Endothelial cell of umbilical vein (primary cell): ENCODE measurements around the gene DUSP8. TPM values are rescaled to one million over a fixed set of nuclear protein-coding genes. Genes with fewer than 3 reads are reported as not detected.
"Not testable (repeated sequence)": the region's sequence is repeated elsewhere in the genome, so short reads cannot be mapped to it uniquely, and the experiment has no call there.

Source experiments
- BruUV-seq: library from RNA; stranded (reverse); fragments of 400-500 nt; replicated peaks from 2 replicates; lab custom pipeline; 2021; lab: Mats Ljungman, UMichigan
- CTCF ChIA-PET: fragments of 300-600, 350-600 bp; sonication (Branson Sonifier 250); formaldehyde crosslinking; loops from one replicate; lab custom pipeline; 2021; ENCODE audit warnings: antibody characterized with exemption, inconsistent platforms; lab: Charles Lee
- POLR2A ChIA-PET: fragments of 300-600, 350-600 bp; sonication (Branson Sonifier 250); formaldehyde crosslinking; loops from one replicate; lab custom pipeline; 2021; ENCODE audit warnings: antibody characterized with exemption, inconsistent platforms; lab: Charles Lee
- DNase-seq: peaks from one replicate; pipeline ENCODE4 v3.0.0-alpha.2; 2011; ENCODE audit warnings: low read depth, low spot score
- FAIRE-seq: peaks from 2 replicates; lab custom pipeline; 2011; peaks lifted over from hg19 to GRCh38; lab: Jason Lieb, UNC
- H2AFZ ChIP-seq: 2 replicates; pipeline ENCODE4 v1.6.0; 2012; ENCODE audit warnings: low read depth, low read length, control low read depth, inconsistent platforms
- H3K27ac ChIP-seq: 2 replicates; pipeline ENCODE4 v1.5.1; 2011; ENCODE audit warnings: low read depth, mild to moderate bottlenecking, control low read depth, low read length, moderate library complexity; ENCODE audit not compliant: insufficient read depth
- H3K27me3 ChIP-seq, 2 experiments: 2 replicates each; pipeline versions ENCODE4 v1.6.0 to v1.6.1; 2011; ENCODE audit warnings: low read length in 2 of 2, mixed read lengths in 1 of 2; ENCODE audit not compliant: control insufficient read depth in 2 of 2, insufficient read depth in 2 of 2
- H3K36me3 ChIP-seq, 2 experiments: 2 replicates in 1 of 2; 3 replicates in 1 of 2; pipeline ENCODE4 v1.5.1; 2011; ENCODE audit warnings: low read length in 2 of 2, mild to moderate bottlenecking in 1 of 2, moderate library complexity in 1 of 2; ENCODE audit not compliant: control insufficient read depth in 2 of 2, insufficient read depth in 2 of 2; ENCODE audit errors: extremely low read depth in 1 of 2
- H3K4me1 ChIP-seq: 3 replicates; pipeline ENCODE4 v1.5.1; 2011; ENCODE audit warnings: mild to moderate bottlenecking, low read length; ENCODE audit not compliant: control insufficient read depth, insufficient read depth; ENCODE audit errors: extremely low read depth
- H3K4me2 ChIP-seq: 2 replicates; pipeline ENCODE4 v1.6.1; 2011; ENCODE audit warnings: low read length, control low read depth, mixed read lengths; ENCODE audit not compliant: insufficient read depth
- H3K4me3 ChIP-seq, 3 experiments: fragments of 200-600 bp in 1 of 3; sonication (generic), shearing (Covaris generic) in 1 of 3; replicated peaks in 1 of 3; 2 replicates each; pipeline ENCODE4 v1.5.1; 2011 to 2016; ENCODE audit warnings: control low read depth in 3 of 3, low read length in 3 of 3, mild to moderate bottlenecking in 2 of 3, inconsistent platforms in 1 of 3, low read depth in 1 of 3, moderate library complexity in 1 of 3; ENCODE audit not compliant: insufficient read depth in 1 of 3
- H3K79me2 ChIP-seq: 2 replicates; pipeline ENCODE4 v1.6.0; 2012; ENCODE audit warnings: low read length, inconsistent platforms; ENCODE audit not compliant: control insufficient read depth, insufficient read depth
- H3K9ac ChIP-seq: replicated peaks from 2 replicates; pipeline ENCODE3; 2011; ENCODE audit warnings: low read length, control low read depth; ENCODE audit not compliant: insufficient read depth; ENCODE audit errors: extremely low read depth
- H3K9me1 ChIP-seq: replicated peaks from 3 replicates; pipeline ENCODE4 v1.6.0; 2011; ENCODE audit warnings: mild to moderate bottlenecking, low read length; ENCODE audit not compliant: control insufficient read depth, insufficient read depth; ENCODE audit errors: extremely low read depth
- H3K9me3 ChIP-seq: replicated peaks from 2 replicates; pipeline ENCODE4 v1.5.1; 2012; ENCODE audit warnings: low read length, inconsistent platforms; ENCODE audit not compliant: control insufficient read depth, insufficient read depth
- H4K20me1 ChIP-seq: replicated peaks from 2 replicates; pipeline ENCODE3; 2011; ENCODE audit warnings: mild to moderate bottlenecking, low read length; ENCODE audit not compliant: control insufficient read depth, insufficient read depth; ENCODE audit errors: extremely low read depth
- CTCF ChIP-seq, 2 donors: IDR thresholded peaks; 1 replicate in 1 of 2; 2 replicates in 1 of 2; pipeline ENCODE4 v1.5.1; 2011; ENCODE audit warnings: low read length in 2 of 2, mild to moderate bottlenecking in 2 of 2, moderate library complexity in 2 of 2, control low read depth in 1 of 2, inconsistent platforms in 1 of 2, low read depth in 1 of 2; ENCODE audit not compliant: insufficient read depth in 1 of 2; ENCODE audit errors: extremely low read depth in 1 of 2
- EZH2 ChIP-seq: IDR thresholded peaks from 2 replicates; pipeline ENCODE4 v1.6.1; 2012; ENCODE audit warnings: borderline replicate concordance, low read depth, mild to moderate bottlenecking, moderate library complexity, low read length, inconsistent platforms; ENCODE audit not compliant: severe bottlenecking
- FOS ChIP-seq: IDR thresholded peaks from 2 replicates; pipeline ENCODE4 v1.6.1; 2011; ENCODE audit warnings: mild to moderate bottlenecking, low read length, moderate library complexity, borderline replicate concordance; ENCODE audit not compliant: insufficient read depth
- GATA2 ChIP-seq: IDR thresholded peaks from 2 replicates; pipeline ENCODE4 v1.7.0; 2011; ENCODE audit warnings: low read depth, mild to moderate bottlenecking, moderate library complexity, mixed read lengths, low read length; ENCODE audit not compliant: insufficient read length, insufficient read depth
- JUN ChIP-seq: IDR thresholded peaks from 2 replicates; pipeline ENCODE4 v1.6.1; 2011; ENCODE audit warnings: borderline replicate concordance, low read depth; ENCODE audit not compliant: insufficient read length, insufficient read depth
- MAX ChIP-seq: IDR thresholded peaks from 2 replicates; pipeline ENCODE4 v1.6.1; 2011; ENCODE audit not compliant: insufficient read depth, insufficient read length
- MYC ChIP-seq: IDR thresholded peaks from one replicate; pipeline ENCODE4 v1.6.1; 2011; ENCODE audit warnings: mild to moderate bottlenecking, low read depth, low read length
- POLR2A ChIP-seq: IDR thresholded peaks from 2 replicates; pipeline ENCODE4 v1.6.1; 2012; ENCODE audit warnings: low read depth, mild to moderate bottlenecking, control low read depth, low read length
- POLR2AphosphoS5 ChIP-seq: IDR thresholded peaks from 2 replicates; pipeline ENCODE4 v1.6.1; 2012; ENCODE audit warnings: low read depth, mild to moderate bottlenecking, control low read depth, low read length, moderate library complexity; ENCODE audit not compliant: insufficient read depth
- dilution Hi-C: fragments of 300-500 bp; cut with MboI; formaldehyde crosslinking; loops from one replicate; pipeline ENCODE4 v1.15.0; 2019; ENCODE audit warnings: low sequenced_read_pairs; ENCODE audit not compliant: extremely low pct_ligation_motif_present
- intact Hi-C: fragments of 100-400 bp; cut with micrococcal nuclease; formaldehyde crosslinking; loops from one replicate; pipeline ENCODE4 v1.10.0; 2022
- polyA plus RNA-seq, 4 experiments: library from polyadenylated mRNA; depleted of rRNA in 3 of 4; stranded (reverse) in 3 of 4; unstranded in 1 of 4; fragments of >200 nt; gene quantifications; 2 replicates each; pipeline versions ENCODE4 v1.2.1 to v1.2.3, GENCODE V29; 2011 to 2012; ENCODE audit warnings: missing spikeins in 1 of 4
- total RNA-seq: library from RNA; stranded (reverse); gene quantifications from 2 replicates; pipeline ENCODE4 v1.2.3, GENCODE V29; 2021

The DUSP8 gene
- total and polyA plus RNA-seq, 2 donors (not counting 3 experiments of a cell fraction or from before 2014, with no cell fraction given): 4.6 to 5.9 TPM

GRCh38 chr11:1510928-1511327 is 61.1 kb downstream of the DUSP8 start:
- Histone ChIP-seq H3K27me3 (no peaks in the 10 kb centered on the region), H3K9me3 (no peaks in the 10 kb centered on the region), H3K4me3 (no peak overlapping the region), H3K27ac (no peak overlapping the region), H3K36me3 (no peaks in the 10 kb centered on the region), H3K4me2 (no peak overlapping the region), H2AFZ (no peak overlapping the region), H4K20me1 (peaks cover 6% of the 10 kb centered on the region), H3K4me1 (no peaks in the 10 kb centered on the region), H3K9ac (no peak overlapping the region), H3K79me2 (peaks cover 15% of the 10 kb centered on the region), H3K9me1 (no peaks in the 10 kb centered on the region)
- intact Hi-C loops (loop anchor here (10.0 kb wide), 1 partner anchor 126 kb away; the partner anchor contains the start of gene BRSK2), dilution Hi-C loops (no loop called here)
- CTCF ChIA-PET: interaction anchor here (1.3 kb wide), 1 partner anchor 308 kb away, joined by 4 read pairs; no protein-coding TSS in a partner anchor
- DNase-seq (no peak), FAIRE-seq (no peak)
- TF ChIP-seq EZH2 (no peak), CTCF (IDR thresholded peaks at IDR 0.05; ENCODE audit: extremely low read depth in 1 of 2, insufficient read depth in 1 of 2, low read depth in 1 of 2, low read length in 2 of 2) (no peak), GATA2 (no peak), POLR2AphosphoS5 (no peak), MAX (no peak), MYC (no peak), POLR2A (no peak), FOS (no peak), JUN (no peak)
- no TSS peak for BruUV-seq
- POLR2A ChIA-PET: no interaction called here

- FAIRE-seq, H3K9ac ChIP-seq, H3K9me3 ChIP-seq, H3K4me1 ChIP-seq, H4K20me1 ChIP-seq, H2AFZ ChIP-seq, H3K27me3 ChIP-seq, H3K4me3 ChIP-seq, H3K9me1 ChIP-seq, H3K36me3 ChIP-seq, H3K27ac ChIP-seq, POLR2A ChIA-PET, BruUV-seq, DNase-seq, H3K4me2 ChIP-seq, dilution Hi-C loops: not testable (repeated sequence)
- CTCF ChIA-PET: interaction anchor here (1.3 kb wide), 1 partner anchor 308 kb away, joined by 4 read pairs; no protein-coding TSS in a partner anchor
- intact Hi-C loops: loop anchor here (10.0 kb wide), 1 partner anchor 126 kb away; the partner anchor contains the start of gene BRSK2
- peaks cover 16% of the 10 kb centered on the region for H3K79me2 ChIP-seq
These were observed 61.7 kb downstream of the DUSP8 start for GRCh38 chr11:1510351-1510750.
